CD4-positive, alpha-beta T cell treated with Interleukin-2 at 100 ng/mL for 4 hours (primary cell): Measurements from ENCODE around the gene SLC25A3.
A peak's percentile ranks its signal among the peaks of the same experiment; 100 is the strongest.
"Not testable (repeated sequence)": the region's sequence is repeated elsewhere in the genome, so short reads cannot be mapped to it uniquely, and the experiment has no call there.

Experiments
- DNase-seq: peaks from one replicate; pipeline ENCODE4 v3.0.0-alpha.2; 2020; ENCODE audit warnings: low spot score

Gene SLC25A3

DNA sequence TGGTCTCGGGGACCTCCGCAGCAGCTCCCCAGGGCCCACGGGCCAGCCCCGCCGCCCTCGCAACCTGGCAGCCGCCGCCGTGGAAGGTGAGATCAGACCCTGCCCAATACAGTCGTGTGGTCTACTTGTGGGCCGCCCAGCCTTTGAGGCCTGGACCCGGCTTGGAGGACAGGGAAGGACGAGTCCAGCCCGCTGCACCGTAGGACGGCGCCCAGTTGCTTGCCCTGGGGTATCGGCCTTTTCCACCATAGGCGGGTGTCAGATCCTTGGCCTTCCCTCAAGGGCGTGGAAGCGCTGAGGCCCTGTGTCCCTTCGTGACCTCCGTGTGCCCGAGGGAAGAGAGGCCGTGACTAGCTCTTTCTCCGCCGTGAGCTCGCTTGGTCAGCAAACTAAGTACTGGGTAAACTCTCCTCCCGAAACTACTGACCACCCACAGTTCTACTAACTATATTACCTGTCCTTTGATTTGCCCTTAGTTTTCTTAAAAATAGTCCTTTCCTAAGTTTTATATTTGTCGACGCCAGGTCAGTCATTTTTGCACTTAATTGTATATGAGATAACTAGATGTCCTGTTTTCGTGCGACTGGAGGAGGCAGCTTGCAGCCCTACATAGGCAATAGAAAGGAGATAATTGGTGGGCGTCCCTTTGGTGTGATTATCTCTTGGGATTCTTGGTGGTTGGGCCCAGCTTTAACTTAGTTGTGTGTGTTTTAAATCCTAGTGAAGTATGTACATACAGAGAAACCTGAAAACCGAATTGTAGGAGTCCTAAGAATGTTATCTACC is 757 bp downstream of the SLC25A3 start:
- no peak for DNase-seq

DNA sequence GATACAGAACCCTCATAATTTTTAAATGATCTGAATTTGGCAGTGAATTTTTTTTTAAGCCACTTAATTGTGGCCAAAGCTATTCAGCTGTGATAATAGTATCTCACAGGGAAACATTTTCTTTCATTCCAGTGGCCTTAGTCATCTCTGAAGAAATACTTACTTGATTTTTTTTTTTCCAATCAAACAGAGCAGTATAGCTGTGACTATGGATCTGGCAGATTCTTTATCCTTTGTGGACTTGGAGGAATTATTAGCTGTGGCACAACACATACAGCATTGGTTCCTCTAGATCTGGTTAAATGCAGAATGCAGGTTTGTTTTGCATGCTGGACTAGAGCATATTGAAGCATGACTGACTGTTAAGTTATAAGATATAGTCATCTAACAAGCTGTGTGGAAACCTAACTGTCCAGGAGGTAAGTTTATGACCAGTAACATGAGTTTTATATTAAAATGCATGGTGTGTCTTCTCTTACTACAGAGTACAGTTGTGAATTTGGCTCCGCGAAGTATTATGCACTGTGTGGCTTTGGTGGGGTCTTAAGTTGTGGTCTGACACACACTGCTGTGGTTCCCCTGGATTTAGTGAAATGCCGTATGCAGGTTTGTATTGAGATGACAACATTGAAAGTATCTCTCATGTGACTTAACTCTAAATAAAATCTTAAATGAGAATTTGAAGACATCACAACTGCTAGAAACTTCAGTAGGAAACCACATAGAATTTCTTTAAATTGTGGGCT is 1.9 kb downstream of the SLC25A3 start:
- DNase-seq, result peak; percentile 24

DNA sequence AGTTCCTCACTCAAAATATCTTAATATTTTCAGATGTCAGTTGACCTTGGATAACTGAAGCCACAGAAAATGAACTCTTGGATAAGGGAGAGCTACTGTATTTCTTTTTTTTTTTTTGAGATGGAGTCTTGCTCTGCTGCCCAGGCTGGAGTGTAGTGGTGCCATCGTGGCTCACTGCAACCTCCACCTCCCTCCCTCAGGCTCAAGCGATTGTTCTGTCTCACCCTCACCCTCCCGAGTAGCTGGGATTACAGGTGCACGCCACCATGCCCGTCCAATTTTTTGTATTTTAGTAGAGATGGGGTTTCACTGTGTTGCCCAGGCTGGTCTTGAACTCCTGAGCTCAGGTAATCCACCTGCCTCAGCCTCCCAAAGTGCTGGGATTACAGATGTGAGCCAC is 3.8 kb downstream of the SLC25A3 start:
- DNase-seq, result not testable (repeated sequence)

DNA sequence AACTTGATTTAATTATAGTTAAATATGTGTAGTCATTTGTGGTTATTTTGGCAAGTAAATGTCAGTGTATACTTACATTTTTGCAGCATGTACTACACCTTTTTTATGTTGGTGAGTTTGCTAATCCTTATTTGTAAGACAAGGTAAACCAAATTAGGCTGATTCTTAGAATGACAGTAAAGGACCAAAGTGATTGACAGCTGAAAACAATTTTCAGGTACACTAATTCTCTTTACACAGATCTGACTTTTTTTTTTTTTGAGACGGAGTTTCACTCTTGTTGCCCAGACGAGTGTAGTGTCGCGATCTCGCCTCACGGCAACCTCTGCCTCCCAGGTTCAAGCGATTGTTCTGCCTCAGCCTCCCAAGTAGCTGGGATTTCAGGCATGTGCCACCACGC is 8.4 kb downstream of the SLC25A3 start:
- DNase-seq, result no peak

DNA sequence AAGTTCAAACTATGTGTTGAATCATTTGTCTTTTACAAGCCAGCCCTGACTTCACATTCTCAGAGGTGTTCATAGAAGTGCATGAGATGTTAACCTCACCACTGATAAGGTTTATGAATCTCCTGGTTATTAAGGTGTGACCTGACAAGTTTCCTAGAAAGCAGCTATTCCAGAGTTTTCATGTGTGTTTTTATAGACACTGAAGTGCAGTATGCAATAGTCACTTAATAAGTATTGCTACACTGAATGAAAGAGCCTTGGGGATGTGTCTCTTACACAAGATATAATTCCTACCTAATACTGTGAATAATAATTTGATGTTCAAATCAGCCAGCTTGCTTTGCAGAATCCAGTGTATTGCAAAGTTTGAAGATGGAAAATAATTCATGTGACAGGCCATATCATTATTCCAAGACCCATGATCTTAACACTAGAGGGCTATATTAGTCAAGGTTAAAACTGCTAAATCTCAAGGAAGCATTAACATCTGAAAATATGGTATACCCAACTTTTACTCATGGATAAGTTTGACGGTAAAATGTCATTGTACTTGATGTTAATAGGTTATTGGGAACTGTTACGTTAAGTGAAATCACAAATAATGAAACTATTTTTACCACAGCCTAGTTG is 13.0 kb downstream of the SLC25A3 start:
- no peak for DNase-seq

DNA sequence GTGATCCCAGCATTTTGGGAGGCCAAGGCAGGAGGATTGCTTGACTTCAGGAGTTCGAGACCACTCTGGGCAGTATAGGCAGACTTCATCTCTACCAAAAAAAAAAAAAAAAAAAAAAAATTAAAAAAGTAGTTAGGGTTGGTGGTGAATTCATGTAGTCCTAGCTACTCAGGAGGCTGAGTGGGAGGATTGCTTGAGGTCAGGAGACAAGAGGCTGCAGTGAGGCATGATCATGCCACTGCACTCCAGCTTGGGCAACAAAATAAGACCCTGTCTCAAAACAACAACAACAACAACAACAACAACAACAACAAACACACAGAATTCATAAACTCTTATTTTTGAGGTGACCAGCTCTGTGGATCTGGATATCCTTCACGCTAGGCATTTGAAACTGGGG is 17.1 kb downstream of the SLC25A3 start:
- no peak for DNase-seq

DNA sequence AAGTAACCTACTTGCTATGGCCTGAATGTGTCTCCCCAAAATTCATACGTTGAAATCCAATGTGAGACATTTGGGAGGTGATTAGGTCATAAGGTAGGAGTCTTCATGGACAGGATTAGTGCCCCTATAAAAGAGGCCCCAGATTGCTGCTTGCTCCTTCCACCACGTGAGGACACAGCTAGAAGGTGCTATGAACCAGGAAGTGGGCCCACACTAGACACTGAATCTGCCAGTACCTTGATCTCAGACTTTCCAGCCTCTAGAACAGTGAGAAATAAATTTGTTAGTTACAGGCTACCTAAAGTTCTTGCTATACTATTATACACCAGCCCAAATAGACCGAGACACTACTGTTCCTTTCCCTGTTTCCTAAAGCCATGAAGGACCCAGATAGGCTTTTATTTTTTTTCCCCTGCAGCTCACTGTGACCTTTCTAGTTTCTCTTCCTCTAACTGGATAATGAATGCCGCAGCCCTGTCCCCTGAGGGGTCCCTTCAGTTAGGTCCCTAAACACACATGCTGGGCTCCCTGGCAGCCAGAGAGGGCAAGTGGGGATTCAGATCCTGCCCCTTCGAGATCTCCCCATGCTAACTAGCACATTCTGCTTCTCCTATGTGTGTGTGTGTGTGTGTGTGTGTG is 19.3 kb downstream of the SLC25A3 start:
- no peak for DNase-seq

DNA sequence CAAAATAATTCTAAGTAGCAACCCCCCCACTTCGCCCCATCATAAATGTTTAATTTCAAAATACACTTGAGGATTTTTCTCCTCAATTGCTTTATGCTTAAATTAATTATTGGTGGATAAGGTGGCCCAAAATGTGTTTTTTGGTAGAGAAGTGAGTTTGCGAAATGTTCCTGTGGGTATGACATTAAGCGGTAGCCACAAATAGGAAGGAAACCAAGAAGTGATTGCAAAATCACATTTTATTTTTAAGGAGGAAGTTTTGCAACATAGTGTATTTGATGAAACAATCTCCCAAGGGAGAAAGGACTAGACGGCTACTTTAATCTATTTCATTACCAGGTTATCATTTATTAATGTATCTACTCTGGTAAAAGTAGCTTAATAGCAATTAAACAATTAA is 25.5 kb downstream of the SLC25A3 start:
- DNase-seq, result no peak

DNA sequence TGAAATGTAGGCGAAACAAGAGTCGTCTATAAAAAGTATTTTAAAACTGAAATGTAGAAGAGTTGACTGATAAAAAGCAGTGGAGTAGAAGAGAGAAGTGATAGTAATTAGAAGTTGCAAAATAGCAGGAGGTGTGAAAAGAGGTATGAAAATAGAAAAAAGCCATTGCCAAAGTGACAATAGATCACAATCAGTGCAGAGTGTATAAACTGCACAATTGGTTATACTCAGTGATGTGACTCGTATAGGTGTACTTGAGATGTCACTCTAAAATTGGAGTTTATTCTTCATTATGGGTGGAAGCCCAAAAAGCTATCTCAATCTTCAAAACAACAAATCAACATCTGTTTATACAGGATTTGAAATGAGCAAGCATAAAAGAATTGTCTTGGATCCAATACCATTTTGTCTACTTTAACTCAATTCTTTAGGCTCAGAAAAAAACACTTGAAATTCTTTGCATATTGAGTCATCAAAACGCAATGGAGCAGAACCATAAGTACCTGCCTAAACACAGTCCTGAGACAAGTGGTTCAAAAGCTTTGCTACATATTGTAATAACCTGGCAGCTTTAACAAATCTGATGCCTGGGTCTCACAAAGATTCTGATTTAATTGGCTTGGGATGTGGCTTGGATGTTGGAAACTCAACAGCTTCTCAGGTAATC is 42.3 kb downstream of the SLC25A3 start:
- no peak for DNase-seq

DNA sequence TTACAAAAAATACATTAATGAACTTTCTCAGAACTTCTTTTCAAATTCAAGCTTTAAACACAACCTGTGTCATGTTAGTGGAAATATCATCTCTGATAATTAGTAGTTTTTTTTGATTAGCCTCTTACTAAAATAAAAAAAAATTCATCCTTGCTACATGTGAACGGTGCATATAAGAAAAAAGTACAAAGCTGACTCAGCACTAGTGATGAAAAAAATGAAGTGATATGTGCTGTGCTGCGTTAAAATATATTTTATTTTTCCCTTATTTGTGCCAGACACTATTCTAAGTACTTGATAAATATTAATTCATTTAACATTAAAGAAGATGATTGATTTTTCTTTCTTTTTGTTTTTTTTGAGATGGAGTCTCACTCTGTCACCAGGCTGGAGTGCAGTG is 43.6 kb downstream of the SLC25A3 start:
- DNase-seq, result no peak

DNA sequence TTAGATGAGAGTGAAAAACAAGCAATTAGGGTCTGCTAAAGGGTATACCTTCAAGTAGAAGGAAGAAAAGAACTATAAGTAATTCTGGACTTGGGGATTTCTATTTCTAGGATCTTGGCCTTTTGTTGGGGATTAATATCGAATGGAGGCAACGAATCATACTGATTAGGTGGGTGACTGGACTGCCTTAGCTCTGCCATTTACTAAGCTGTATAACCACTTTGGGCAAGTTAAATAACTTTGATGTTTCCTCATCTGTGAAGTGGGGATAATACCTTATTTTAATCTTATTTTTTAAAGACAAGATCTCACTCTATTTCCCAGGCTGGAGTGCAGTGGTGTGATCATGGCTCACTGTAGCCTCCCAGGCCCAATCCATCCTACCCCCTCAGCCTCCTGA is 44.5 kb downstream of the SLC25A3 start:
- no peak for DNase-seq

DNA sequence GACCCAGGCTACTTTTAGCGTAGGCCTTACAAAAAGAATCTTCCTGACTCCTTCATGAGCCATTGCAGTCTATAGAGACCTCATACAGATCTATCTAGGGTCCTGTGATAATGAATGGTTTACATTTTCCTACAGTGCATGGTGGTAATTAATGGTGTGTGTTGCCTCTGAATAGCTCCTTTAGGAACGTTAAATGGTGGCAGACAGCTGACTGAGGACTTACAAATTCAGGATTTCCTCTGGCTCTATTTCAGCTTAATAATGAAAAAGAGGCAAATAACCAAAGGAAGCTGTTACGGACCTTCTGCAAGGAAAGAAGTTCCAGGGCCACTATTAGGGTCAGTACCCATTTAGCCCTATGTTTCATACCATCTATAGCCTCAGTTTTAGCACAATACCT is 46.0 kb downstream of the SLC25A3 start:
- DNase-seq, result no peak

DNA sequence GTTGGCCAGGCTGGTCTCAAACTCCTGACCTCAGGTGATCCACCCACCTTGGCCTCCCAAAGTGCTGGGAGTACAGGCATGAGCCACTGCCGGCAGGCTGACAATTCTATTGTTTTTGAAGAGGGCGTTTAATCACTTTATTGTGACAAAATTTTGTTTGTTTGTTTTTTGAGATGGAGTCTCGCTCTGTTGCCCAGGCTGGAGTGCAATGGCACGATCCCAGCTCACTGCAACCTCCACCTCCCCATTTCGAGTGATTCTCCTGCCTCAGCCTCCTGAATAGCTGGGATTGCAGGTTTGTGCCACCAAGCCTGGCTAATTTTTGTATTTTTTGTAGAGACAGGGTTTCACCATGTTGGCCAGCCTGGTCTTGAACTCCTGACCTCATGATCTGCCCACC is 49.3 kb downstream of the SLC25A3 start:
- not testable (repeated sequence) for DNase-seq

DNA sequence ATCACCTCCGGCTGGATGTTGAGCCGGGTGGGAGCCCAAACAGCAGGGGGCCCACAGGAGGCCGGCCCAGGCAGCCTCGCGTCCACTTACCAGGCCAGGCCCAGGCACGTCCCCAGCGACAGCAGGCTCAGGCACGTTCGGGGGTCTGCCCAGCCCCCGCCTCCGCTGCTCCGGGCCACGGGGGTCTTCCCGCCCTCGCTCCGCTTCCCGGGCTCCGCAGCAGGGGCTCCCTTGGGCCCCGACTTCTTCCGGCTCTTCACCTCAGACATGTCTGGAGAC is 50.9 kb downstream of the SLC25A3 start:
- DNase-seq, result no peak

DNA sequence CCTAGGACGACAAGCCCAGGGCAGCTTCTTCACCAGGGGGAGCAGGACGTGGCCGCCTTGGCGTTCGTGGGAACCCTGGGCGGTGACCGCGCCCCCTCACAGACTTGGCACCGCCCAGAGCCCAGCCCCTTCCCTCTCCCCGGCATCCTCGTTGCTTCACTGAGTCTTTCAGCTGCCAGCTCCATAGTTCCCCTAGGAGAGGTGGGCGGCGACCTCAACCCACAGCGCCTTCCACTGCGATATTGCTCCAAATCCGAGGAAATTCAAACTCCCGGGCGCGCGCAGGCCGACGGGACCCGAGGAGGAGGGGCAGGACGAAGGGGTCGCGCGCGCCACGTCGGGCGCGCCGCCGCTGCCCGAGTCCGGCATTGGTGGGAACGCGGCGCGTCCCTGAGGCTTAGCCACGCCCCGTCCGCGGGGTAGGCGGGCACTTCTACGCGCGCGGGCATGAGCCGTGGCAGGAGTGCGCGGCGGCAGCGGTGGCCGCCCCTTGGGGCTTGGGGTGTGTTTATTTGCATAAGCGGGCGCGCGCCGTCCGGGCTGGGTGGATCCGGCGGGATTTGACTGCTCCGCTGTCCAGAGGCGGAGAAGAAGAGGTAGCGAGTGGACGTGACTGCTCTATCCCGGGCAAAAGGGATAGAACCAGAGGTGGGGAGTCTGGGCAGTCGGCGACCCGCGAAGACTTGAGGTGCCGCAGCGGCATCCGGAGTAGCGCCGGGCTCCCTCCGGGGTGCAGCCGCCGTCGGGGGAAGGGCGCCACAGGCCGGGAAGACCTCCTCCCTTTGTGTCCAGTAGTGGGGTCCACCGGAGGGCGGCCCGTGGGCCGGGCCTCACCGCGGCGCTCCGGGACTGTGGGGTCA is 51.5 kb downstream of the SLC25A3 start, which contains the start of the genes APAF1 and IKBIP:
APAF1 (plus strand) TSS at position 579 of the 860 bp plus-strand sequence. CDS start 3,070 bp downstream, outside the sequence.
IKBIP (minus strand) TSS at position 77 of the 860 bp plus-strand sequence. CDS start 87 bp downstream, outside the sequence.
- peak; percentile 96 for DNase-seq

DNA sequence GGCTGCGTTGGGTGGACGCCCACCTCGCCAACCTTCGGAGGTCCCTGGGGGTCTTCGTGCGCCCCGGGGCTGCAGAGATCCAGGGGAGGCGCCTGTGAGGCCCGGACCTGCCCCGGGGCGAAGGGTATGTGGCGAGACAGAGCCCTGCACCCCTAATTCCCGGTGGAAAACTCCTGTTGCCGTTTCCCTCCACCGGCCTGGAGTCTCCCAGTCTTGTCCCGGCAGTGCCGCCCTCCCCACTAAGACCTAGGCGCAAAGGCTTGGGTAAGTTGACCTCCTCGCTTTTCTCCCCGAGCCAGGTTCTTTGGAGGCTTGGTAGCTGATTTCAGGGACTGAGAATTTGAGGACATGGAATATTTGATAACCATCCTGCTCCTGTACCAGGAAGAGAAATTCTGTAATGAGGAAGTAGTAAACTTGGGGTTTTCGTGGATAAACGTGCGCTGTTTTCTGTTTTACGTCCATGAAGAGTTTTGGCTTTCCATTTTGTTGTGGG is 52.1 kb downstream of the SLC25A3 start:
- peak; percentile 10 for DNase-seq

DNA sequence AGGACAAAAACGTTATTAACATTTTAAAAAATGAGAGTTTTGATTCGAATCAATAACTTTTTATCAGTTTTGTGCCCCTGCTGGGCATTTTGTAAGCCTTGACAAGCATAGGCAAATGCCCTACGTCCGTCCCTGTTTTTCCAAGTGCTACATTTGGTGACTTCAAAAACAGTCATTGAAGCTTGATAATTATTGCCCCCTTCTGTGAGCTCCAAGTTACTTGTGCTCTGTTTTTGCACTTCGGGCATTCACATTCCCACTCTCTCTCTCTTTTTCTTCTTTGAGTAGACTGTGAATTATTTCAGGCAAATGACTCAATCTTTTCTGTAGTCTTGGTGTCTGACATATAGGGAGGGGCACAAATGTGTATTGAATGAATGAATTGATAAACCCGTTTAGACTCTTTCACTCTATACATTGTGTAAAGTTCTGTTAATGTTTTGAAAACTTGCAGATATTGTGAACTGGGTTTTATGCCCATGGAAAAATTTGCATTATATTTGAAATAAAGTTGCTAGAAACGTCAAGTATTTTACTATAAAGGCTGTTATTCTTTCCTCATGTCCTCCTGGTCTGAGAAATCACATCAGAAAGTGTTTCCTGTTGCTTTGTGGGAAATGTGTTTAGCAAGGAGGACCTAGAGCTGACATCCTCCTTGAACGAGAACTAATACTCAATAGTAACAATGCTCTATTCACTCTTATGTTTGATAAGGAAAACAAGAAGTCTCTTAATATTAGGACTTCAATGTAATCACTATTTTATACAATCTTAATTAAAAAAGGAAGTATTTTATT is 53.0 kb downstream of the SLC25A3 start:
- DNase-seq, result peak; percentile 8

DNA sequence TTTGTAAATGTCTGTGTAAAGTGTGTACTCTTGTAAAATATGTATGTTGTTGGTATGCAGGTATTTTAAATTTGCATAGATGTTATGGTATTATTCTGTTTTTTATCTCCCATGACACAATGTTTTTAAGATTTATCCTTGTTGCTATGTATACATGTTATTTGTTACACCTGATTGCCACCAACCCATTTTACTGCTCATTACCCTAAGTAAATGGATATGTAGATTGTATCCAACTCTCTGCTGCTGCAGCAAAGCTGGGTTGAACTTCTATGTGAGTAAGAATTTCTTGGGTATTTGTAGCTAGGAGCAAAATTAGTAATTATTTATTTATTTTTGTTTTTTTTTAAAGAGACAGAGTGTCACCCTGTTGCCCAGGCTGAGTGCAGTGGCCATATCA is 57.8 kb downstream of the SLC25A3 start:
- no peak for DNase-seq

DNA sequence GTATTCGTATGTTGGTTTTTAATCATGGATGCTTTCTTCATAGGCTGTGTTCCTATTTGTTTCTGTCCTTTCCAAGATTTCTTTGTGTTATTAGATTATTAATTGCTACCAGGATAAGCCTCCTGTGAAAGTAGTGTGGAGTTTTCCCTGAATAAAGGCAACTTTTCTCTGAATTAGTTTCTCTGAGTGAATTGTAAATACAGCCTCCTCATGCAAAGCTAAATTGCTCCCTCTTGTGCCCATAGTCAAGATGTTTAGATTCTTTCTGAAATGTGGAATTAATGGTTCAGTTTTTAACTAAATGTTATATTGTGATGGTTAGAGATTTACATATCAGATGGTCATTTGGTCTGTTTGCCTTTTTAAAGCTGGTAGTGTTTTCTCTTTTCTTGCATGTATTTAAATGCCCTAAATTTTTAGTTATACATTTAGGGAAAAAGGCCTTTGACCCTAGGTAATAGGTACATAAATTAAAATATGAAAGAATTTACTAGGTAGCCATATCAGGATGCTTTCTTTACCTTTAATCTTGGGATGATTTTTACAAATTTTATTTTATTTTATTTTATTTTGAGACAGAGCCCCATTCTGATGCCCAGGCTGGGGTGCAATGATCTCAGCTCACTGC is 60.5 kb downstream of the SLC25A3 start:
- DNase-seq, result peak; percentile 64
